NB4 (cell line): ENCODE results near the gene RPRML.

ENCODE experiments used
- MAX ChIP-seq: IDR thresholded peaks from 2 replicates; pipeline ENCODE4 v1.6.1; 2011; ENCODE audit warnings: low read depth, low read length
- MYC ChIP-seq: IDR thresholded peaks from 2 replicates; pipeline ENCODE4 v1.6.1; 2011; ENCODE audit warnings: low read depth, low read length
- POLR2A ChIP-seq: IDR thresholded peaks from 2 replicates; pipeline ENCODE4 v1.6.1; 2011; ENCODE audit warnings: mild to moderate bottlenecking; ENCODE audit not compliant: insufficient read length; ENCODE audit errors: extremely low read depth
- TF ChIP-seq, protein P1 (sequence below): IDR thresholded peaks from one replicate; pipeline ENCODE4 v1.5.1; 2012; ENCODE audit warnings: low read depth, low read length

GRCh38 chr17:46978489-46979146, 435 bp downstream of the RPRML start:
- TF ChIP-seq POLR2A = no peak
- TF ChIP-seq, protein P1, sequence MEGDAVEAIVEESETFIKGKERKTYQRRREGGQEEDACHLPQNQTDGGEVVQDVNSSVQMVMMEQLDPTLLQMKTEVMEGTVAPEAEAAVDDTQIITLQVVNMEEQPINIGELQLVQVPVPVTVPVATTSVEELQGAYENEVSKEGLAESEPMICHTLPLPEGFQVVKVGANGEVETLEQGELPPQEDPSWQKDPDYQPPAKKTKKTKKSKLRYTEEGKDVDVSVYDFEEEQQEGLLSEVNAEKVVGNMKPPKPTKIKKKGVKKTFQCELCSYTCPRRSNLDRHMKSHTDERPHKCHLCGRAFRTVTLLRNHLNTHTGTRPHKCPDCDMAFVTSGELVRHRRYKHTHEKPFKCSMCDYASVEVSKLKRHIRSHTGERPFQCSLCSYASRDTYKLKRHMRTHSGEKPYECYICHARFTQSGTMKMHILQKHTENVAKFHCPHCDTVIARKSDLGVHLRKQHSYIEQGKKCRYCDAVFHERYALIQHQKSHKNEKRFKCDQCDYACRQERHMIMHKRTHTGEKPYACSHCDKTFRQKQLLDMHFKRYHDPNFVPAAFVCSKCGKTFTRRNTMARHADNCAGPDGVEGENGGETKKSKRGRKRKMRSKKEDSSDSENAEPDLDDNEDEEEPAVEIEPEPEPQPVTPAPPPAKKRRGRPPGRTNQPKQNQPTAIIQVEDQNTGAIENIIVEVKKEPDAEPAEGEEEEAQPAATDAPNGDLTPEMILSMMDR = no peak
- TF ChIP-seq MAX = no peak
- no peak for TF ChIP-seq MYC
